GM12878 (cell line): Measurements from ENCODE around the gene TRAPPC6A.

Source experiments
- BHLHE40 ChIP-seq, 2 experiments: fragments of 450-650 bp in 1 of 2; IDR thresholded peaks; 2 replicates each; pipeline ENCODE4 v1.6.1; 2011 to 2017; ENCODE audit warnings: low read depth in 2 of 2, borderline replicate concordance in 1 of 2, improper control_type of control experiment in 1 of 2, low read length in 1 of 2, mild to moderate bottlenecking in 1 of 2
- CEBPB ChIP-seq, 2 experiments: fragments of 150-350 bp in 1 of 2; IDR thresholded peaks; 2 replicates each; pipeline ENCODE4 v1.6.1; 2012 to 2014; ENCODE audit warnings: low read depth in 2 of 2, low read length in 2 of 2, borderline replicate concordance in 1 of 2, inconsistent platforms in 1 of 2
- EP300 ChIP-seq, 2 experiments: fragments of 150-350 bp in 1 of 2; IDR thresholded peaks; 2 replicates each; pipeline ENCODE4 v1.6.1; 2011 to 2012; ENCODE audit warnings: low read depth in 2 of 2, low read length in 2 of 2, borderline replicate concordance in 1 of 2, improper control_type of control experiment in 1 of 2, inconsistent platforms in 1 of 2; ENCODE audit not compliant: control insufficient read depth in 1 of 2
- ETV6 ChIP-seq, 2 experiments: fragments of 450-650 bp in 1 of 2; IDR thresholded peaks in 1 of 2; conservative IDR thresholded peaks in 1 of 2; 2 replicates each; pipeline ENCODE4 v1.6.1; 2014; ENCODE audit warnings: antibody characterized with exemption in 1 of 2, borderline replicate concordance in 1 of 2, low read depth in 1 of 2, mild to moderate bottlenecking in 1 of 2, moderate library complexity in 1 of 2
- HDGF ChIP-seq: fragments of 450-650 bp; IDR thresholded peaks from 2 replicates; pipeline ENCODE4 v1.6.1; 2016; ENCODE audit warnings: antibody characterized with exemption
- MXI1 ChIP-seq: fragments of 150-350 bp; IDR thresholded peaks from 2 replicates; pipeline ENCODE4 v1.6.1; 2011; ENCODE audit warnings: low read depth, mild to moderate bottlenecking, inconsistent platforms, low read length, improper control_type of control experiment
- NRF1 ChIP-seq: conservative IDR thresholded peaks from 2 replicates; pipeline ENCODE4 v1.6.1; 2011; ENCODE audit warnings: mild to moderate bottlenecking, low read depth, low read length, improper control_type of control experiment
- PBX3 ChIP-seq: IDR thresholded peaks from 2 replicates; pipeline ENCODE4 v1.6.1; 2011; ENCODE audit warnings: mild to moderate bottlenecking, low read depth, low read length, moderate library complexity; ENCODE audit not compliant: insufficient replicate concordance
- POLR2A ChIP-seq: IDR thresholded peaks from 2 replicates; pipeline ENCODE4 v1.6.1; 2011; ENCODE audit warnings: low read depth, mild to moderate bottlenecking, low read length
- SIN3A ChIP-seq: IDR thresholded peaks from 2 replicates; pipeline ENCODE4 v1.6.1; 2012; ENCODE audit warnings: low read depth, low read length, improper control_type of control experiment
- USF1 ChIP-seq: IDR thresholded peaks from 2 replicates; pipeline ENCODE4 v1.6.1; 2011; ENCODE audit warnings: borderline replicate concordance, low read depth, mild to moderate bottlenecking, moderate library complexity, mixed read lengths, low read length; ENCODE audit not compliant: insufficient read depth; ENCODE audit errors: extremely low read length
- ZBTB33 ChIP-seq: fragments of 450-650 bp; IDR thresholded peaks from 2 replicates; pipeline ENCODE4 v1.6.1; 2017; ENCODE audit warnings: mild to moderate bottlenecking
- TF ChIP-seq, protein P1 (sequence below): IDR thresholded peaks from 2 replicates; pipeline ENCODE4 v1.6.1; 2012; ENCODE audit warnings: mild to moderate bottlenecking, low read depth, low read length
- TF ChIP-seq, protein P2 (sequence below), 3 experiments: IDR thresholded peaks in 2 of 3; conservative IDR thresholded peaks in 1 of 3; 2 replicates each; pipeline ENCODE4 v1.5.1; 2011; ENCODE audit warnings: low read depth in 3 of 3, low read length in 3 of 3, mild to moderate bottlenecking in 3 of 3, control low read depth in 2 of 3, moderate library complexity in 2 of 3, inconsistent platforms in 1 of 3, mixed read lengths in 1 of 3; ENCODE audit not compliant: control insufficient read depth in 2 of 3, insufficient read depth in 1 of 3; ENCODE audit errors: extremely low read depth in 1 of 3

- TF ChIP-seq NRF1 (no peak), PBX3 (no peak), BHLHE40 (IDR thresholded peaks at IDR 0.05; ENCODE audit: borderline replicate concordance in 1 of 2, low read depth in 2 of 2, low read length in 1 of 2) (no peak), EP300 (IDR thresholded peaks at IDR 0.05; ENCODE audit: borderline replicate concordance in 1 of 2, control insufficient read depth in 1 of 2, low read depth in 2 of 2, low read length in 2 of 2) (no peak), POLR2A (no peak), SIN3A (no peak), ZBTB33 (no peak), ETV6 (conservative IDR thresholded peaks at IDR 0.05 in 1 of 2, IDR thresholded peaks at IDR 0.05 in 1 of 2; ENCODE audit: borderline replicate concordance in 1 of 2, low read depth in 1 of 2) (no peak), MXI1 (no peak), CEBPB (IDR thresholded peaks at IDR 0.05; ENCODE audit: borderline replicate concordance in 1 of 2, low read depth in 2 of 2, low read length in 2 of 2) (no peak), HDGF (no peak), USF1 (no peak)
- TF ChIP-seq, protein P1, sequence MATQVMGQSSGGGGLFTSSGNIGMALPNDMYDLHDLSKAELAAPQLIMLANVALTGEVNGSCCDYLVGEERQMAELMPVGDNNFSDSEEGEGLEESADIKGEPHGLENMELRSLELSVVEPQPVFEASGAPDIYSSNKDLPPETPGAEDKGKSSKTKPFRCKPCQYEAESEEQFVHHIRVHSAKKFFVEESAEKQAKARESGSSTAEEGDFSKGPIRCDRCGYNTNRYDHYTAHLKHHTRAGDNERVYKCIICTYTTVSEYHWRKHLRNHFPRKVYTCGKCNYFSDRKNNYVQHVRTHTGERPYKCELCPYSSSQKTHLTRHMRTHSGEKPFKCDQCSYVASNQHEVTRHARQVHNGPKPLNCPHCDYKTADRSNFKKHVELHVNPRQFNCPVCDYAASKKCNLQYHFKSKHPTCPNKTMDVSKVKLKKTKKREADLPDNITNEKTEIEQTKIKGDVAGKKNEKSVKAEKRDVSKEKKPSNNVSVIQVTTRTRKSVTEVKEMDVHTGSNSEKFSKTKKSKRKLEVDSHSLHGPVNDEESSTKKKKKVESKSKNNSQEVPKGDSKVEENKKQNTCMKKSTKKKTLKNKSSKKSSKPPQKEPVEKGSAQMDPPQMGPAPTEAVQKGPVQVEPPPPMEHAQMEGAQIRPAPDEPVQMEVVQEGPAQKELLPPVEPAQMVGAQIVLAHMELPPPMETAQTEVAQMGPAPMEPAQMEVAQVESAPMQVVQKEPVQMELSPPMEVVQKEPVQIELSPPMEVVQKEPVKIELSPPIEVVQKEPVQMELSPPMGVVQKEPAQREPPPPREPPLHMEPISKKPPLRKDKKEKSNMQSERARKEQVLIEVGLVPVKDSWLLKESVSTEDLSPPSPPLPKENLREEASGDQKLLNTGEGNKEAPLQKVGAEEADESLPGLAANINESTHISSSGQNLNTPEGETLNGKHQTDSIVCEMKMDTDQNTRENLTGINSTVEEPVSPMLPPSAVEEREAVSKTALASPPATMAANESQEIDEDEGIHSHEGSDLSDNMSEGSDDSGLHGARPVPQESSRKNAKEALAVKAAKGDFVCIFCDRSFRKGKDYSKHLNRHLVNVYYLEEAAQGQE: no peak
- TF ChIP-seq, protein P2, sequence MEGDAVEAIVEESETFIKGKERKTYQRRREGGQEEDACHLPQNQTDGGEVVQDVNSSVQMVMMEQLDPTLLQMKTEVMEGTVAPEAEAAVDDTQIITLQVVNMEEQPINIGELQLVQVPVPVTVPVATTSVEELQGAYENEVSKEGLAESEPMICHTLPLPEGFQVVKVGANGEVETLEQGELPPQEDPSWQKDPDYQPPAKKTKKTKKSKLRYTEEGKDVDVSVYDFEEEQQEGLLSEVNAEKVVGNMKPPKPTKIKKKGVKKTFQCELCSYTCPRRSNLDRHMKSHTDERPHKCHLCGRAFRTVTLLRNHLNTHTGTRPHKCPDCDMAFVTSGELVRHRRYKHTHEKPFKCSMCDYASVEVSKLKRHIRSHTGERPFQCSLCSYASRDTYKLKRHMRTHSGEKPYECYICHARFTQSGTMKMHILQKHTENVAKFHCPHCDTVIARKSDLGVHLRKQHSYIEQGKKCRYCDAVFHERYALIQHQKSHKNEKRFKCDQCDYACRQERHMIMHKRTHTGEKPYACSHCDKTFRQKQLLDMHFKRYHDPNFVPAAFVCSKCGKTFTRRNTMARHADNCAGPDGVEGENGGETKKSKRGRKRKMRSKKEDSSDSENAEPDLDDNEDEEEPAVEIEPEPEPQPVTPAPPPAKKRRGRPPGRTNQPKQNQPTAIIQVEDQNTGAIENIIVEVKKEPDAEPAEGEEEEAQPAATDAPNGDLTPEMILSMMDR (IDR thresholded peaks at IDR 0.05 in 2 of 3, conservative IDR thresholded peaks at IDR 0.05 in 1 of 3; ENCODE audit: control insufficient read depth in 2 of 3, extremely low read depth in 1 of 3, insufficient read depth in 1 of 3, low read depth in 3 of 3, low read length in 3 of 3): no peak
Measured at GRCh38 chr19:45218911-45219743, 41.1 kb upstream of the TRAPPC6A start.
